ENCODE results near the gene OSGEPL1. TPM values are rescaled to one million over a fixed set of nuclear protein-coding genes. Genes with fewer than 3 reads are reported as not detected.

The OSGEPL1 gene
- total RNA-seq, 1 experiment from 2014 or later = 6.3 TPM

GRCh38 chr2:189772212-189772611 is 9.6 kb upstream of the OSGEPL1 start:
- Histone ChIP-seq H3K27ac (ENCODE audit: low read length) (no peak overlapping the region), H3K4me3 (ENCODE audit: low read depth in 2 of 2, low read length in 2 of 2) (no peak overlapping the region), H3K27me3 (ENCODE audit: control insufficient read depth, insufficient read depth, low read length) (no peaks in the 10 kb centered on the region), H3K9me3 (ENCODE audit: control insufficient read depth, insufficient read depth, low read depth, low read length) (no peaks in the 10 kb centered on the region), H3K36me3 (ENCODE audit: control insufficient read depth, insufficient read depth, low read length) (peaks cover 53% of the 10 kb centered on the region), H3K4me1 (ENCODE audit: control insufficient read depth, insufficient read depth, low read length) (no peaks in the 10 kb centered on the region)
- POLR2A ChIA-PET = no interaction called here
- TF ChIP-seq POLR2AphosphoS5 (IDR thresholded peaks at IDR 0.05; ENCODE audit: low read depth, low read length) (no peak), SIN3A (IDR thresholded peaks at IDR 0.05; ENCODE audit: borderline replicate concordance, insufficient read depth, low read depth, low read length) (no peak), REST (IDR thresholded peaks at IDR 0.05; ENCODE audit: insufficient read depth in 1 of 2, low read depth in 2 of 2, low read length in 1 of 2) (no peak), CTCF (IDR thresholded peaks at IDR 0.05) (no peak), TCF7L2 (IDR thresholded peaks at IDR 0.05; ENCODE audit: low read depth, low read length) (no peak)
- BruUV-seq (replicated peaks) = no TSS peak
- CTCF ChIA-PET = interaction anchor here (0.6 kb wide), 1 partner anchor 25 kb away, joined by 4 read pairs; no protein-coding TSS in a partner anchor
- in situ Hi-C loops (cut with HindIII; ENCODE audit: low pct_unique_long_range_greater_than_20kb, low sequenced_read_pairs) (no loop called here), intact Hi-C loops (cut with micrococcal nuclease; ENCODE audit: unreplicated experiment) (no loop called here)
- ATAC-seq (no peak), DNase-seq (ENCODE audit: low read depth, low spot score) (no peak)

- no TSS peak for BruUV-seq (replicated peaks)
These were observed 8.2 kb upstream of the OSGEPL1 start for GRCh38 chr2:189770590-189771322.

More at GRCh38 chr2:189770590-189771322, 8.2 kb upstream of the OSGEPL1 start:
- ChIA-PET CTCF (no interaction called here), POLR2A (no interaction called here)
- no peaks in the 10 kb centered on the region for H3K9me3 ChIP-seq (ENCODE audit: control insufficient read depth, insufficient read depth, low read depth, low read length)
- no peak overlapping the region for H3K4me3 ChIP-seq (ENCODE audit: low read depth in 2 of 2, low read length in 2 of 2)
- H3K27me3 ChIP-seq (ENCODE audit: control insufficient read depth, insufficient read depth, low read length) = no peaks in the 10 kb centered on the region
- TF ChIP-seq SIN3A (IDR thresholded peaks at IDR 0.05; ENCODE audit: borderline replicate concordance, insufficient read depth, low read depth, low read length) (no peak), CTCF (IDR thresholded peaks at IDR 0.05) (no peak), POLR2AphosphoS5 (IDR thresholded peaks at IDR 0.05; ENCODE audit: low read depth, low read length) (no peak), TCF7L2 (IDR thresholded peaks at IDR 0.05; ENCODE audit: low read depth, low read length) (no peak), REST (IDR thresholded peaks at IDR 0.05; ENCODE audit: insufficient read depth in 1 of 2, low read depth in 2 of 2, low read length in 1 of 2) (no peak)
- DNase-seq (ENCODE audit: low read depth, low spot score) (no peak), ATAC-seq (no peak)
- no peaks in the 10 kb centered on the region for H3K4me1 ChIP-seq (ENCODE audit: control insufficient read depth, insufficient read depth, low read length)
- no peak overlapping the region for H3K27ac ChIP-seq (ENCODE audit: low read length)
- in situ Hi-C loops (cut with HindIII; ENCODE audit: low pct_unique_long_range_greater_than_20kb, low sequenced_read_pairs) = no loop called here
- H3K36me3 ChIP-seq (ENCODE audit: control insufficient read depth, insufficient read depth, low read length) = peaks cover 42% of the 10 kb centered on the region
- intact Hi-C loops (cut with micrococcal nuclease; ENCODE audit: unreplicated experiment) = no loop called here
